OCI-LY7 (cell line): ENCODE data around the gene KRT17.

Experiments
- EZH2phosphoT487 ChIP-seq: fragments of 200-600 bp; sonication (generic); IDR thresholded peaks from 2 replicates; pipeline ENCODE4 v1.6.1; 2018; ENCODE audit warnings: low read depth, borderline replicate concordance, mild to moderate bottlenecking, mixed run types, antibody characterized with exemption, low read length, moderate library complexity, mixed read lengths
- TF ChIP-seq, protein P1 (sequence below): fragments of 200-600 bp; sonication (generic); conservative IDR thresholded peaks from 2 replicates; pipeline ENCODE4 v1.5.1; 2014; ENCODE audit warnings: mild to moderate bottlenecking, antibody characterized with exemption, low read length, moderate library complexity, mixed read lengths

- TF ChIP-seq, protein P1, sequence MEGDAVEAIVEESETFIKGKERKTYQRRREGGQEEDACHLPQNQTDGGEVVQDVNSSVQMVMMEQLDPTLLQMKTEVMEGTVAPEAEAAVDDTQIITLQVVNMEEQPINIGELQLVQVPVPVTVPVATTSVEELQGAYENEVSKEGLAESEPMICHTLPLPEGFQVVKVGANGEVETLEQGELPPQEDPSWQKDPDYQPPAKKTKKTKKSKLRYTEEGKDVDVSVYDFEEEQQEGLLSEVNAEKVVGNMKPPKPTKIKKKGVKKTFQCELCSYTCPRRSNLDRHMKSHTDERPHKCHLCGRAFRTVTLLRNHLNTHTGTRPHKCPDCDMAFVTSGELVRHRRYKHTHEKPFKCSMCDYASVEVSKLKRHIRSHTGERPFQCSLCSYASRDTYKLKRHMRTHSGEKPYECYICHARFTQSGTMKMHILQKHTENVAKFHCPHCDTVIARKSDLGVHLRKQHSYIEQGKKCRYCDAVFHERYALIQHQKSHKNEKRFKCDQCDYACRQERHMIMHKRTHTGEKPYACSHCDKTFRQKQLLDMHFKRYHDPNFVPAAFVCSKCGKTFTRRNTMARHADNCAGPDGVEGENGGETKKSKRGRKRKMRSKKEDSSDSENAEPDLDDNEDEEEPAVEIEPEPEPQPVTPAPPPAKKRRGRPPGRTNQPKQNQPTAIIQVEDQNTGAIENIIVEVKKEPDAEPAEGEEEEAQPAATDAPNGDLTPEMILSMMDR, result no peak
- no peak for TF ChIP-seq EZH2phosphoT487
Measured at GRCh38 chr17:41664172-41664457, 39.7 kb upstream of the KRT17 start.
